Measurements from ENCODE around the gene PPP1R2.

Gene PPP1R2

GRCh38 chr3:195571361-195571760 is 28.2 kb upstream of the PPP1R2 start:
- Histone ChIP-seq H3K27ac (ENCODE audit: low read depth, low read length) (no peak overlapping the region), H3K56ac (ENCODE audit: low read length) (no peak overlapping the region), H3K27me3 (ENCODE audit: insufficient read depth, low read length, poor library complexity) (no peaks in the 10 kb centered on the region), H3K23ac (ENCODE audit: low read length) (no peak overlapping the region), H3K4ac (ENCODE audit: low read depth, low read length) (no peak overlapping the region), H2AK5ac (ENCODE audit: low read length) (no peak overlapping the region), H3K4me2 (ENCODE audit: low read length) (no peak overlapping the region), H3K79me2 (ENCODE audit: control insufficient read depth, insufficient read depth, low read length) (no peaks in the 10 kb centered on the region), H4K5ac (ENCODE audit: low read length) (no peak overlapping the region), H2BK5ac (ENCODE audit: low read length) (no peak overlapping the region), H3K36me3 (ENCODE audit: control insufficient read depth, insufficient read depth, low read length) (no peaks in the 10 kb centered on the region), H4K8ac (ENCODE audit: low read depth, low read length) (no peak overlapping the region), H3K9ac (ENCODE audit: low read length) (no peak overlapping the region), H3K18ac (ENCODE audit: low read length) (no peak overlapping the region), H3K4me3 (ENCODE audit: low read length) (no peak overlapping the region), H3K79me1 (ENCODE audit: low read length) (no peaks in the 10 kb centered on the region), H3K4me1 (ENCODE audit: control insufficient read depth, low read depth, low read length) (no peaks in the 10 kb centered on the region), H2BK15ac (replicated peaks; ENCODE audit: low read depth) (no peak overlapping the region), H2BK120ac (ENCODE audit: low read depth, low read length) (no peak overlapping the region)
- WGBS (ENCODE audit: extremely low coverage, insufficient coverage, low lambda C conversion rate): no CpG with 5 or more reads among the region's 6 CpGs
- DNase-seq: no peak

- no peak overlapping the region for H2BK120ac ChIP-seq (ENCODE audit: low read depth, low read length)
- no peak for DNase-seq
- H3K18ac ChIP-seq (ENCODE audit: low read length): no peak overlapping the region
- no peaks in the 10 kb centered on the region for H3K79me1 ChIP-seq (ENCODE audit: low read length)
- no peak overlapping the region for H3K4me2 ChIP-seq (ENCODE audit: low read length)
- H3K4me3 ChIP-seq (ENCODE audit: low read length): no peak overlapping the region
- H3K9ac ChIP-seq (ENCODE audit: low read length): no peak overlapping the region
- no CpG with 5 or more reads among the region's 9 CpGs for WGBS (ENCODE audit: extremely low coverage, insufficient coverage, low lambda C conversion rate)
- no peak overlapping the region for H3K56ac ChIP-seq (ENCODE audit: low read length)
- H3K23ac ChIP-seq (ENCODE audit: low read length): no peak overlapping the region
- no peak overlapping the region for H3K4ac ChIP-seq (ENCODE audit: low read depth, low read length)
- H2AK5ac ChIP-seq (ENCODE audit: low read length): no peak overlapping the region
- no peak overlapping the region for H2BK5ac ChIP-seq (ENCODE audit: low read length)
- H2BK15ac ChIP-seq (replicated peaks; ENCODE audit: low read depth): no peak overlapping the region
- H3K36me3 ChIP-seq (ENCODE audit: control insufficient read depth, insufficient read depth, low read length): no peaks in the 10 kb centered on the region
- H4K5ac ChIP-seq (ENCODE audit: low read length): no peak overlapping the region
- H3K79me2 ChIP-seq (ENCODE audit: control insufficient read depth, insufficient read depth, low read length): no peaks in the 10 kb centered on the region
- H3K27ac ChIP-seq (ENCODE audit: low read depth, low read length): no peak overlapping the region
- H3K27me3 ChIP-seq (ENCODE audit: insufficient read depth, low read length, poor library complexity): no peaks in the 10 kb centered on the region
- no peak overlapping the region for H4K8ac ChIP-seq (ENCODE audit: low read depth, low read length)
- no peaks in the 10 kb centered on the region for H3K4me1 ChIP-seq (ENCODE audit: control insufficient read depth, low read depth, low read length)
Observed at GRCh38 chr3:195570912-195571311, 27.8 kb upstream of the PPP1R2 start.

- no peak overlapping the region for H3K4me3 ChIP-seq (ENCODE audit: low read length)
- H3K79me1 ChIP-seq (ENCODE audit: low read length): no peaks in the 10 kb centered on the region
- no peak overlapping the region for H3K56ac ChIP-seq (ENCODE audit: low read length)
- H3K79me2 ChIP-seq (ENCODE audit: control insufficient read depth, insufficient read depth, low read length): no peaks in the 10 kb centered on the region
- DNase-seq: no peak
- H3K36me3 ChIP-seq (ENCODE audit: control insufficient read depth, insufficient read depth, low read length): no peaks in the 10 kb centered on the region
- H2BK5ac ChIP-seq (ENCODE audit: low read length): no peak overlapping the region
- no peak overlapping the region for H4K5ac ChIP-seq (ENCODE audit: low read length)
- H3K9ac ChIP-seq (ENCODE audit: low read length): no peak overlapping the region
- H3K27ac ChIP-seq (ENCODE audit: low read depth, low read length): no peak overlapping the region
- no peak overlapping the region for H3K4me2 ChIP-seq (ENCODE audit: low read length)
- no CpG with 5 or more reads among the region's 6 CpGs for WGBS (ENCODE audit: extremely low coverage, insufficient coverage, low lambda C conversion rate)
- no peaks in the 10 kb centered on the region for H3K27me3 ChIP-seq (ENCODE audit: insufficient read depth, low read length, poor library complexity)
- H2AK5ac ChIP-seq (ENCODE audit: low read length): no peak overlapping the region
- no peak overlapping the region for H3K23ac ChIP-seq (ENCODE audit: low read length)
- H3K4ac ChIP-seq (ENCODE audit: low read depth, low read length): no peak overlapping the region
- H3K18ac ChIP-seq (ENCODE audit: low read length): no peak overlapping the region
- no peak overlapping the region for H2BK15ac ChIP-seq (replicated peaks; ENCODE audit: low read depth)
- H3K4me1 ChIP-seq (ENCODE audit: control insufficient read depth, low read depth, low read length): no peaks in the 10 kb centered on the region
- no peak overlapping the region for H2BK120ac ChIP-seq (ENCODE audit: low read depth, low read length)
- no peak overlapping the region for H4K8ac ChIP-seq (ENCODE audit: low read depth, low read length)
Observed at GRCh38 chr3:195570344-195570743, 27.2 kb upstream of the PPP1R2 start.

- no CpG with 5 or more reads among the region's 5 CpGs for WGBS (ENCODE audit: extremely low coverage, insufficient coverage, low lambda C conversion rate)
- Histone ChIP-seq H3K4me2 (ENCODE audit: low read length) (no peak overlapping the region), H2BK15ac (replicated peaks; ENCODE audit: low read depth) (no peak overlapping the region), H2BK5ac (ENCODE audit: low read length) (no peak overlapping the region), H3K4me1 (ENCODE audit: control insufficient read depth, low read depth, low read length) (no peaks in the 10 kb centered on the region), H4K8ac (ENCODE audit: low read depth, low read length) (no peak overlapping the region), H2AK5ac (ENCODE audit: low read length) (no peak overlapping the region), H3K79me1 (ENCODE audit: low read length) (no peaks in the 10 kb centered on the region), H3K23ac (ENCODE audit: low read length) (no peak overlapping the region), H3K4ac (ENCODE audit: low read depth, low read length) (no peak overlapping the region), H3K27ac (ENCODE audit: low read depth, low read length) (no peak overlapping the region), H3K56ac (ENCODE audit: low read length) (no peak overlapping the region), H4K5ac (ENCODE audit: low read length) (no peak overlapping the region), H3K18ac (ENCODE audit: low read length) (no peak overlapping the region), H3K27me3 (ENCODE audit: insufficient read depth, low read length, poor library complexity) (no peaks in the 10 kb centered on the region), H3K4me3 (ENCODE audit: low read length) (no peak overlapping the region), H3K9ac (ENCODE audit: low read length) (no peak overlapping the region), H2BK120ac (ENCODE audit: low read depth, low read length) (no peak overlapping the region), H3K36me3 (ENCODE audit: control insufficient read depth, insufficient read depth, low read length) (no peaks in the 10 kb centered on the region), H3K79me2 (ENCODE audit: control insufficient read depth, insufficient read depth, low read length) (no peaks in the 10 kb centered on the region)
- no peak for DNase-seq
Observed at GRCh38 chr3:195568630-195569029, 25.5 kb upstream of the PPP1R2 start.

GRCh38 chr3:195566797-195567196 is 23.7 kb upstream of the PPP1R2 start:
- Histone ChIP-seq H2BK5ac (ENCODE audit: low read length) (no peak overlapping the region), H4K5ac (ENCODE audit: low read length) (no peak overlapping the region), H3K27ac (ENCODE audit: low read depth, low read length) (no peak overlapping the region), H3K27me3 (ENCODE audit: insufficient read depth, low read length, poor library complexity) (no peaks in the 10 kb centered on the region), H3K79me2 (ENCODE audit: control insufficient read depth, insufficient read depth, low read length) (no peaks in the 10 kb centered on the region), H3K9ac (ENCODE audit: low read length) (no peak overlapping the region), H3K56ac (ENCODE audit: low read length) (no peak overlapping the region), H3K23ac (ENCODE audit: low read length) (no peak overlapping the region), H4K8ac (ENCODE audit: low read depth, low read length) (no peak overlapping the region), H2BK120ac (ENCODE audit: low read depth, low read length) (no peak overlapping the region), H3K4me3 (ENCODE audit: low read length) (no peak overlapping the region), H3K4me1 (ENCODE audit: control insufficient read depth, low read depth, low read length) (no peaks in the 10 kb centered on the region), H3K4ac (ENCODE audit: low read depth, low read length) (no peak overlapping the region), H3K4me2 (ENCODE audit: low read length) (no peak overlapping the region), H3K36me3 (ENCODE audit: control insufficient read depth, insufficient read depth, low read length) (no peaks in the 10 kb centered on the region), H2BK15ac (replicated peaks; ENCODE audit: low read depth) (no peak overlapping the region), H3K18ac (ENCODE audit: low read length) (no peak overlapping the region), H2AK5ac (ENCODE audit: low read length) (no peak overlapping the region), H3K79me1 (ENCODE audit: low read length) (no peaks in the 10 kb centered on the region)
- 100% methylated on average over 1 of the region's 6 CpGs for WGBS (ENCODE audit: extremely low coverage, insufficient coverage, low lambda C conversion rate)
- no peak for DNase-seq

GRCh38 chr3:195565716-195566115 is 22.6 kb upstream of the PPP1R2 start:
- Histone ChIP-seq H3K4me1 (ENCODE audit: control insufficient read depth, low read depth, low read length) (no peaks in the 10 kb centered on the region), H2BK120ac (ENCODE audit: low read depth, low read length) (no peak overlapping the region)
- no CpG with 5 or more reads among the region's 7 CpGs for WGBS (ENCODE audit: extremely low coverage, insufficient coverage, low lambda C conversion rate)

More at GRCh38 chr3:195565716-195566115, 22.6 kb upstream of the PPP1R2 start:
- no peak for DNase-seq
- no peaks in the 10 kb centered on the region for H3K79me2 ChIP-seq (ENCODE audit: control insufficient read depth, insufficient read depth, low read length)
- H3K79me1 ChIP-seq (ENCODE audit: low read length): no peaks in the 10 kb centered on the region
- H3K56ac ChIP-seq (ENCODE audit: low read length): no peak overlapping the region
- no peak overlapping the region for H2AK5ac ChIP-seq (ENCODE audit: low read length)
- H4K5ac ChIP-seq (ENCODE audit: low read length): no peak overlapping the region
- no peak overlapping the region for H3K4me2 ChIP-seq (ENCODE audit: low read length)
- no peak overlapping the region for H3K4me3 ChIP-seq (ENCODE audit: low read length)
- no peak overlapping the region for H3K23ac ChIP-seq (ENCODE audit: low read length)
- no peak overlapping the region for H3K27ac ChIP-seq (ENCODE audit: low read depth, low read length)
- no peaks in the 10 kb centered on the region for H3K27me3 ChIP-seq (ENCODE audit: insufficient read depth, low read length, poor library complexity)
- H3K4ac ChIP-seq (ENCODE audit: low read depth, low read length): no peak overlapping the region
- no peak overlapping the region for H4K8ac ChIP-seq (ENCODE audit: low read depth, low read length)
- H2BK5ac ChIP-seq (ENCODE audit: low read length): no peak overlapping the region
- no peak overlapping the region for H3K18ac ChIP-seq (ENCODE audit: low read length)
- H2BK15ac ChIP-seq (replicated peaks; ENCODE audit: low read depth): no peak overlapping the region
- H3K9ac ChIP-seq (ENCODE audit: low read length): no peak overlapping the region
- H3K36me3 ChIP-seq (ENCODE audit: control insufficient read depth, insufficient read depth, low read length): no peaks in the 10 kb centered on the region
